Activated naive CD4-positive, alpha-beta T cell treated with Interleukin-2 at 50 U/mL for 16 hours (primary cell): ENCODE results near the gene ZNF253.
"Not testable (repeated sequence)": the region's sequence is repeated elsewhere in the genome, so short reads cannot be mapped to it uniquely, and the experiment has no call there.

ENCODE experiments used
- DNase-seq: peaks from one replicate; pipeline ENCODE4 v3.0.0-alpha.2; 2020

Gene ZNF253

DNA sequence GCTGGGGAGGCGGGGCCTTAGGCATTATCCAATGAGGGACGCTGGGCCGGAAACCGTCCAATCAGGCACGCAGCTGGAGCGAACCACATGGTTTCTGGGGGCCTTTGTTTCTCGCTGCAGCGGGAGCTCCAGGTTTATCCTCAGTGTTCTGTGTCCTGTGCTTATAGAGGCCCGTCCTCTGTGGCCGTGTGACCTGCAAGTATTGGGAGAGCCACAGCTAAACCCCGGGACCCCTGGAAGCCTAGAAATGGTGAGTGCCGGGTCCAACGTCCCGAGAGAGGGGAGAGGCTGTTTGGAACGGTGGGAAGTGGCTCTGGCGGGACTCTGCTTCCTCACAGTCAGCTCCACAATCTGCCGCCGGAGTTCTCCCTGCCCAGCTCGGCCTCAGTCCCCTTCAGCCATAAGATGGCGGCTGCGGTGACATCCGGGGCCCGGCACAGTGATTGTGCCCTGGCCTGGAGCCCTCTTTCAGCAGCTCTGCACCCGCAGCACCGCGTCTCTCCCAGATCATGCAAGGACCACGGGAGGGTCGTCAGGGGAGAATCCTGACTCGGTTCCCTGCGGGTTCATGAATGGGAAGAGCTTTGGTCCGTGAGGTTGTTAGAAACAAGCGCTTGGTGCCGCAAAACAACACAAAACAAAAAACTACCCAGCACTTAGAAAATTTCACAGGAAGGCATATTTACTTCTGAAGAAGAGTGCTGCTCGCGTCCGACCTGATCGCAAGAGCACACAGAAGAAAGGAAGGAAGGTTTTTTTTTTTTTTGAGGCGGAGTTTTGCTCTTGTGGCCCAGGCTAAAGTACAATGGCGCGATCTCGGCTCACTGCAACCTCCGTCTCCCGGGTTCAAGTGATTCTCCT is at the start of gene ZNF253:
Gene ZNF253, plus strand, starts transcription at position 133 of the 861 bp plus-strand sequence. Its CDS starts 115 bp downstream, at position 248.
- DNase-seq = peak; percentile 96

DNA sequence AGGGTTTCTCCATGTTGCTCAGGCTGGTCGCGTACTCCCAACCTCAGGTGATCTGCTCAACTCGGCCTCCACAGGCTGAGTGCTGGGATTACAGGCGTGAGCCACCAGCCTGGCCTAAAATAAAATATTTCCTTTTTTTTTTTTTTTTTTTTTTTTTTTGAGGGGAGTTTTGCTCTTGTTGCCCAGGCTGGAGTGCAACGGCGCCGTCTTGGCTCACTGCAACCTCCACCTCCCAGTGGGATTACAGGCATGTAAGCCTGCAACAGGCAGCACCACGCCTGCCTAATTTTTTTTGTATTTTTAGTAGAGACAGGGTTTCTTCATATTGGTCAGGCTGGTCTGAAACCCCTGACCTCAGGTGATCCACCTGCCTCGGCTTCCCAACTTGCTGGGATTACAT is 49.0 kb upstream of the ZNF253 start:
- DNase-seq = no peak

DNA sequence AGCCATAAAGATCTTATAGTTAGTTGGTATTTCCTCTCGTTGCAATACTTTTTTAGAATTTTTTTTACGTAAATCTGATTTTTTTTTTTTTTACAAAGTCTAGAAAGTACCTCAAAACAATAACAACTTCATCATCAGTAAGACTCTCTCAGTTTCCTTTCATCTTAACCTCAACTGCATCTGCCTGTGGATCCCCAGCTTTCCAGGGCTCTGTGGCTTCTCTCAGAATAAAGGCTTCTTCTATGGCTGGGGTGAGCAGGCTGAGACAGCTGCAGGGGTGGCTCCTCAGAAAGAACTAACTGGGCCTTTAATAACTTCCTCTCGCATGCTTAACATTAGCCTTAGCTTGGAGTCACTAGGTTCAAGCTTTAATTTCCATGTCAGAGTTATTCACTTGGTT is 48.3 kb upstream of the ZNF253 start:
- DNase-seq = peak; percentile 54

DNA sequence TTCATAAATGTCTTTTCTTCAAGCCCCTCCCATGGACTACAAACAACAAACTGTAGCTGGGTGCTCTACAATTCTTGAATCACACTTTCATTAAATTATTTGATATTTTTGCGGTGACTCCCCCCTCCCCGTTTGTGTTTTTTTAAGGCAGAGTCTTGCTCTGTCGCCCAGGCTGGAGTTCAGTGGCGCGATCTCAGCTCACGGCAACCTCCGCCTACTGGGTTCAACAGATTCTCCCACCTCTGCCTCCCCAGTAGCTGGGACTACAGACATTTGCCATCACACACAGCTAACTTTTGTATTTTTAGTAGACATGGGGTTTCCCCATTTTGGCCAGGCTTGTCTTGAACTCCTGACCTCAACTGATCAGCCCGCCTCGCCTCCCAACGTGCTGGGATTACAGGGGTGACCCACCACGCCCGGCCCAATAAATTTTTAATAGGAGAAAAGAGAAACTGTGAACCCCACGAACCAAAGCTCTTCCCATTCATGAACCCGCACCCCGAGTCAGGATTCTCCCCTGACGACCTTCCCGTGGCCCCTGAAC is 44.8 kb upstream of the ZNF253 start:
- DNase-seq = no peak

DNA sequence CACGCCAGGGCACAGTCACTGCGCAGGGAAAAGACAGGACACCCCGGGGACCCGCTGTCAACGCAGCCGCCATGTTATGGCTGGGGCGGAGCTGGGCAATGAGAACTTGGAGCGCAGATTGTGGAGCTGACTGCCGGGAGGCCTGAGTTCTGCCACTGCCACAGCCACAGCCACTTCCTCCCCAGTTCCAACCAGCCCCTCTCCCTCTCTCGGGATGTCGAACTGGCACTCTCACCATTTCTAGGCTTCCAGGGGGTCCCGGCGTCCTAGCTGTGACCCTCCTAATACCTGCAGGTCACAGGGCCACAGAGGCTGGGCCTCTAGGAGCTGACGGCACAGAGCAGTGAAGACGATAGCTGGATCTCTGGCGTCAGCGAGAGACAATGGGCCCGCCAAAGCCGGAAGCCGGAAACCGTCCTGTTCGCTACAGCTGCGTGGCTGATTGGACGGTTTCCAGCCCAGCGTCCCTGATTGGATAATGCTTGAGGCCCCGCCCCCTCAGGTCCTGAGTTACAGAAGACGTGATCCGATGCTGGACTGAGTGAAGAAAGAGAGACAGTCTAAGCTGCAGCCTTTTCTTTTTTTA is 44.2 kb upstream of the ZNF253 start, which contains the start of gene ZNF506:
Gene ZNF506, minus strand, starts transcription at position 385 of the 586 bp plus-strand sequence. Its CDS starts 147 bp downstream, at position 238.
- peak; percentile 97 for DNase-seq

DNA sequence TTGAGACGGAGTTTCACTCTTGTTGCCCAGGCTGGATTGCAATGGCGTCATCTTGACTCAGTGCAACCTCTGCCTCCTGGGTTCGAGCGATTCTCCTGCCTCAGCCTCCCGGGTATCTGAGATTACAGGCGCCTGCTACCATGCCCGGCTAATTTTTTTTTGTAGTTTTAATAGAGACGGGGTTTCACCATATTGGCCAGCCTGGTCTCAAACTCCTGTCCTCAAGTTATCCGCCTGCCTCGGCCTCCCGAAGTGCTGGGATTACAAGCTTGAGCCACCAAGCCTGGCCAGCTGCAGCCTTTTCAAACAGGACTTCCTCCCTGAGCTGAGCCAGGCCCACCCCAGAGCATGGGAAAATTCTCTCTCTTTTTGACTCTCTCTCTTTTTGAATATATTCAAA is 43.7 kb upstream of the ZNF253 start:
- peak; percentile 3 for DNase-seq

DNA sequence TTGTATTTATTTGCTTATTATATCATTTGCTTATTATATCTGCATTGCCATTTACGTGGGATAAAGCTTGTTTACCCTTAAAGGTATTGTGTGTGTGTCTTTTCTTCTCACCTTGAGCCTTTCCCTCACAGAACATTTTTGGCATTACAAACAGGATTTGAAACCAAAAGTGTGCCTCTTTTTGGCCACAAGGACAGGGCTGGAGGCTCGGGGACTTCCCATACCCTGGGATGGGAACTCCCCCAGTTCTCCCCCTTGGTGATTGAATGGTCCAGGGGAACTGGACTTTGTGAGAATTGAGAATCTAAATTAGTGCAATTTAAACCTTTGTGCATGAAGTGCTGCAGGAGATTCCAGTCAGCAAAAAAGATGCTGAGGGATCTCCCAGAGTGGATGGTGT is 41.8 kb upstream of the ZNF253 start:
- no peak for DNase-seq

DNA sequence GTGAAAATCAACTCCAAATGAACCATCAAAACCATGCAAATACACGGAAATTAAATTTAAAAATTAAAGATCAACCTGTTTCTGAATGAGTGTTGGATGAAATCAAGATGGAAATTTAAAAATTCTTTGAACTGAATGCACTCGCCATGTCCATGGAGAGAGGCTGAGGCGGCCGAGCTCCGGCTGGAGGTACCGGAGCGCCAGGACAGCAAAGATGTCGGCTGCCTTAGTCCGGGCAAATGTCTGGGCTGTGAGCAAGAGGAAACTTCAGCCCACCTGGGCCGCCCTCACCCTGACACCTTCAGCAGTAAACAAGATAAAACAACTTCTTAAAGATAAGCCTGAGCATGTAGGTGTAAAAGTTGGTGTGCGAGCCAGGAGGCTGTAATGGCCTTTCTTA is 38.8 kb upstream of the ZNF253 start:
- DNase-seq = no peak

DNA sequence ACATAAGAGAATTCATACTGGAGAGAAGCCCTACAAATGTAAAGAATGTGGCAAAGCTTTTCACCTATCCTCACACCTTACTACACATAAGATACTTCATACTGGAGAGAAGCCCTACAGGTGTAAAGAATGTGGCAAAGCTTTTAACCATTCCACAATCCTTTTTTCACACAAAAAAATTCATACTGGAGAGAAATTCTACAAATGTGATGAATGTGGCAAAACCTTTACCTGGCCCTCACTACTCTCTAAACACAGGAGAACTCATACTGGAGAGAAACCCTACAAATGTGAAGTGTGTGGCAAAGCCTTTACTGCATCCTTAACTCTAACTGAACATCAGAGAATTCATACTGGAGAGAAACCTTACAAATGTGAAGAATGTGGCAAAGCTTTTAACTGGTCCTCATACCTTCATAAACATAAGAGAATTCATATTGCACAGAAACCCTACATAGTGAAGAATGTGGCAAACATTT is 30.1 kb upstream of the ZNF253 start:
- DNase-seq = no peak

DNA sequence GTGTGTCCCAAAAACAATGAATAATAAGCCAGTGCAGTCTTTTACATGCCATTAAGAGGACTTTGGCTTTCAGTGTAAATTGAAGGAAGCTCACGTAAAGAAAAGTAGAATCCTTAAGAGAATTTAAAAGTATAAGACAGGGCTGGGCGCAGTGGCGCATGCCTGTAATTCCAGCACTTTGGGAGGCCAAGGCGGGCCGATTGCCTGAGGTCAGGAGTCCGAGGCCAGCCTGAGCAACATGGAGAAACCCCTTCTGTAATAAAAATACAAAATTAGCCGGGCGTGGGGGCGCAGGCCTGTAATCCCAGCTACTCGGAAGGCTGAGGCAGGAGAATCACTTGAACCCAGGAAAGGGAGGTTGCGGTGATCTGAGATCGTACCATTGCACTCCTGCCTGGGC is 17.9 kb upstream of the ZNF253 start:
- no peak for DNase-seq

DNA sequence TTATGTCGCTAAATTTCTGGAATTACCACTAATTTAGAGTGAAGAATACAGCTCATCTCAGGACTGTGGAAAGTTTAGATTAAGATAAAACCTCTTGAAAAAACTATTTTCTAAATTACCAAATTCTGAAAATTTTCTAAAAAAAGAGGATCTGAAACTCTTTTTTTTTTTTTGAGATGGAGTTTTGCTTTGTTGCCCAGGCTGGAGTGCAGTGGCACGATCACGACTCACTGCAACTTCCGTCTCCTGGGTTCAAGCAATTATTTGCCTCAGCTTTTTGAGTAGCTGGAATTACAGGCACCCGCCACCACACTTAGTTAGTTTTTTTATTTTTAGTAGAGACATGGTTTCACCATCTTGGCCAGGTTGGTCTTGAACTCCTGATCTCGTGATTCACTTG is 16.6 kb upstream of the ZNF253 start:
- DNase-seq = no peak

DNA sequence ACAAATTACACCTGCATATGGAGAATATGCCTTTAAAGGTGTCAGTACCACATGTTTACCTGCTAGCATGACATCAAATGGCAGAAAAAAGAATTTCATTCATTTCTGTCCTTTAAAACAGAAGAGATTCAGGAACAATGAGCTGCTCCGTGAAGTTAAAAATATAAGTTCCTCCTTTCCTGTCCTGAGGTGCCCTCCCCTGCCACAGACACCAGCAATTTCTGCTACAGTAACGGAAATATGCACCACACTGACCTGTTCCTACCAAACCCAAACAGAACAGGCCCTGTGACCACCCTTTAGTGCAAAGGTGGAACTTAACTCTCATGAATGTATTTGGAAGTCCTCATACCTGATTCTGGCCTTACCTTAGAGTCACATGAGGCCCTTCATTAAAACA is 13.9 kb upstream of the ZNF253 start:
- DNase-seq = not testable (repeated sequence)

DNA sequence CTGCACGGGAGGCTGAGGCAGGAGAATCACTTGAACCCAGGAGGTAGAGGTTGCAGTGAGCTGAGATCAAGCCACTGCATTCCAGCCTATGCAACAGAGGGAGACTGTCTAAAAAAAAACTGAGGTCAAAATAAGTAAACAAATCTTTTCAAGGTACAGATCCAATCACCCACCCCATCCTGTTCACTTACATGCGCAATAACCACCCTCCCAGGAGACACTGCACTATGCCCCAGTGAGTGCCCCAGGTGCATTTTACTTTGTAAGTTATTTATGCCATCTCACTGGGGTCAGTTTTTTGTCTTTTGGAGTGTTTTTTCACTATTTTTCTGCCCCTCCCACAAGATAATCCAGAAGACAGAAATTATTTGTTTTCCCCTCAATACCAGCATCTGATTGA is 6.9 kb upstream of the ZNF253 start:
- no peak for DNase-seq

DNA sequence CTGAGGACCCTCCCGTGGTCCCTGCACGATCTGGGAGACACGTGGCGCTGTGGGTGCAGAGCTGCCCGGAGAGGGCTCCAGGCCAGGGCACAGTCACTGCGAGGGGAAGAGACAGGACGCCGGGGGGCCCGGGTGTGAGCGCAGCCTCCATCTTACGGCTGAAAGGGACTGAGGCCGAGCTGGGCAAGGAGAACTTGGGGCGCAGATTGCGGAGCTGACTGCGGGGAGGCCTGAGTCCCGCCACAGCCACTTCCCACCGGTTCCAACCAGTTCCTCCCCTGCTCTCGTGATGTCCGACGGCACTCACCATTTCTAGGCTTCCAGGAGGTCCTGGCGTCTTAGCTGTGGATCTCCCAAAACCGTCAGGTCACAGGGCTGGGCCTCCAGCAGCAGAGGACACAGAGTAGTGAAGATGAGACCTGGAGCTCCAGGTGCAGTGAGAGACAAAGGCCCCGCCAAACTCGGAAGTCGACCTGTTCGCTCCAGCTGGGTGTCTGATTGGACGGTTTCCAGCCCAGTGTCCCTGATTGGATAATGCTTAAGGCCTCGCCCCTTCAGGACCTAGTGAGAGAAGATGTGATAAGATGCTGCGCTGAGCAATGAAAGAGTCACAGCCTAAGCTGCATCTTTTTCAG is 4.8 kb upstream of the ZNF253 start:
- peak; percentile 10 for DNase-seq

DNA sequence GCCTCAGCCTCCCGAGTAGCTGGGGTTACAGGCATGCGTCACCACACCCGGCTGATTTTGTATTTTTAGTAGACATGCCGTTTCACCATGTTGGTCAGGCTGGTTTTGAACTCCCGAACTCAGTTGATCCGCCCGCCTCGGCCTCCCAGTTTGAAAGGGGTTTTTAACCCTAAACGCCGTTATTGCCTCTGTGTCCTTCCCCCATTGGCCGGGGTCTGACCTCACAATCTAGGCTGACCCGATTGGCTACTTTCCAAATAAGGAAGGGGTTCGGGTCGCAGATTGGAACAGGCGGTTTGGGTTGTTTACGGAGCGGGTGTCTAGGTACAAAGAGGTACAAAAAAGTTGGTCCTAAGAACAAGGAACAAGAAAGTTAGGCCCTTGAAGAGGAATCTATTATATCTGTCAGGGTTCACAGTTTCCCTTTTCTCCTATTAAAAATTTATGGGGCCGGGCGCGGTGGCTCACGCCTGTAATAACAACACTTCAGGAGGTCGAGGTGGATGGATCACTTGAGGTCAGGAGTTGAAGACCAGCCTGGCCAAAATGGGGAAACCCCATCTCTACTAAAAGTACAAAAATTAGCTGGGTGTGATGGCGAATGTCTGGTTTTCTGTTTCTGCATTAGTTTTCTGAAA is 1.0 kb downstream of the ZNF253 start:
- DNase-seq = peak; percentile 53

DNA sequence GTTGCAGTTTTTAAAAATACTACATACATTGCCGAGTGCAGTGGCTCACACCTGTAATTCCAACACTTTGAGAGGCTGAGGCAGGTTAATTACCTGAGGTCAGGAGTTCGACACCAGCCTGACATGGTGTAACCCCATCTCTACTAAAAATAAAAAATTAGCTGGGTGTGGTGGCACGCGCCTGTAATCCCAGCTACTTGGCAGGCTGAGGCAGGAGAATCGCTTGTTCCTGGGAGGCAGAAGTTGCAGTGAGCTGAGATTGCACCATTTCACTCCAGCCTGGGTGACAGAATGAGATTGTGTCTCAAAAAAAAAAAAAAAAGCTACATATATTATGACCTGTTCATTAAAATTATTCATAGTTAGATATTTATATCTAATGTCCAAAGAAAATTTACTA is 4.4 kb downstream of the ZNF253 start:
- not testable (repeated sequence) for DNase-seq

DNA sequence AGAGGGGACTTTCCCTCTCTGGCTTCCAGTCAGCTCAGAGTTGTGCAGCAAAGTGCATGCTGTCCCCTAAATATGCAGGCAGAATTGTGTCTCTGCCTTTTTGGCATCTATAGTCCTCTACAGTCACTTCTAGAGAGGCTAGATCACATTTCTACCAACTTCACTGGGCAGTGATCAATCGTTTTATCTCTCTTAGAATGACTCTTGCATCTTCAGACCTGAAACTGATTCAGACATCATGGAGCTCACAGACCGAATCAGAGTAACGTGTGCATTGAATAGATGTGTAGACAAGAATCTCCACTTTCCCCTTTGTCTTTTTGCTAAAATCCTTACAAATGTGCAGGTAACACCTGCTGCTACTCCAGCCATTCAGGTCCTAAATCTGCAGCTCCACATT is 6.2 kb downstream of the ZNF253 start:
- DNase-seq = no peak

DNA sequence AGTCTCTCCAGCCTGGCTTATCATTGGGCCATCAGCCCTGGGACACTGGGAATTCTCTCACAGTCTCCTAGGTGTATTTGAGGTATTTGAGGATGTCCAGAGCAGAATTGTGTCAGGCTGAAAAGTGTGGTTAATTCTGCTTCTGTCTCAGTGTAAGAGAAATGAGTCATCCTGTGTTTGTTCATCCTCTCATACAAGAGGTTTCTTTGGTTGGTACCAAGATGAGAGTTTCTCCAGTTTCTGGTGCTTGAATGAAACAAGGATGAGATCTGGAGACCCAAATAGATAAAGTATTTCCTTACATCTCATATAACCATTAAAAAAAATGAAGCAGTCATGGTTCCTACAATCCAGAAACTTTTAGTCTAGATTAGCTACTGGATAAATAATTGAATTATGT is 7.7 kb downstream of the ZNF253 start:
- no peak for DNase-seq

DNA sequence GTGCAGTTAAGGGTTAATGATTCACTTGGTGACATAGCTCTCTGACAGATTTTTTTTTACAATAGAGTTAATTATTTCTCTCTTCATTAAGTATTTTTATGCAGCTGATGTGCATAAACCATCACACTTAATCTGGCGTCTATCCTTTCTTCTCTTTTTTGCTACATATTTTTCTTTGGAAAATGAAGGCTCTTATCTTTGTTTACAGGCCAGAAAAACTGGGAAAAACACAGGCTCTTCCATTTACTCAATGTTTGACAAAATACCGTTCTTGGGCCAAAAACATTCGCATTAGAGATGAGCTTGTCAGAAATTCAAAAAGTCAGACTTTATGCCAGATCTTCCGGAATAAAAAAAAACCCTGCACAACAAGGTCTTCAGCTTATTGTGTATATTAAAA is 12.0 kb downstream of the ZNF253 start:
- DNase-seq = no peak

DNA sequence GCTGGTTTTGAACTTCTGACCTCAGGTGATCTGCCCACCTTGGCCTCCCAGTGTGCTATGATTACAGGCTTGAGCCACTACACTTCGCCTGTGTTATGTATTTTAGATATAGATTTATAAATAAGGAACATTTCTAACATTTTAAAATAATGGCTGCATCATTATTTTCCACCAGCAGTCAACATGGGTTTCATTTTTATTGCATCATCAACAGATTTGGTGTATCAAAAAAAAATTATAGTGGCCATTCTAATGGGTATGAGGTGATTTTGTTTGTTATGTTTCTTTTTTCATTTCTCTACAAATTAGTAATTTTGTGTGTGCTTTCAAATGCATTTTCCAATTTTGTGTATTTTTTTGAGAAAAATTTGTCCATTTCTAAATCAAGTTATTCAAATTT is 18.9 kb downstream of the ZNF253 start:
- no peak for DNase-seq

DNA sequence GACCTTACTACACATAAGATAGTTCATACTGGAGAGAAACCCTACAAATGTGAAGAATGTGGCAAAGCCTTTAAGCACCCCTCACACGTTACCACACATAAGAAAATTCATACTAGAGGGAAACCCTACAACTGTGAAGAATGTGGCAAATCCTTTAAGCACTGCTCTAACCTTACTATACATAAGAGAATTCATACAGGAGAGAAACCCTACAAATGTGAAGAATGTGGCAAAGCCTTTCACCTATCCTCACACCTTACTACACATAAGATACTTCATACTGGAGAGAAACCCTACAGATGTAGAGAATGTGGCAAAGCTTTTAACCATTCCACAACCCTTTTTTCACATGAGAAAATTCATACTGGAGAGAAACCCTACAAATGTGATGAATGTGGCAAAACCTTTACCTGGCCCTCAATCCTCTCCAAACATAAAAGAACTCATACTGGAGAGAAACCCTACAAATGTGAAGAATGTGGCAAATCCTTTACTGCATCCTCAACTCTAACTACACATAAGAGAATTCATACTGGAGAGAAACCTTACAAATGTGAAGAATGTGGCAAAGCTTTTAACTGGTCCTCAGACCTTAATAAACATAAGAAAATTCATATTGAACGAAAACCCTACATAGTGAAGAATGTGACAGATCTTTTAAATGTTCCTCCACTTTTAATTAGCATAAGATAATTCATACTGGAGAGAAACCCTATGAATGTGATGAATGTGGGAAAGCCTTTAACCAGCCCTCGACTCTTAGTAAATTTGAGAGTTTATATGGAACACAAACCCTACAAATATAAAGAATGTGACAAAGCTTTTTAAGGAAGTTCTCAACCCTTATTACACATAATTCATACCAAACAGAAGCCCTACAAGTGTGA is 26.6 kb downstream of the ZNF253 start:
- DNase-seq = not testable (repeated sequence)
